HL-60 (cell line): Measurements from ENCODE around the gene EEF1AKMT2.

Source experiments
- DNase-seq, 2 experiments: peaks; one replicate each; pipeline ENCODE4 v3.0.0-alpha.2; 2010 to 2020; ENCODE audit warnings: low read depth in 1 of 2, low spot score in 1 of 2
- H3K27ac ChIP-seq: fragments of 250-450 bp; sonication (Bioruptor Pico); replicated peaks from 2 replicates; pipeline ENCODE4 v1.5.1; 2020; ENCODE audit warnings: mild to moderate bottlenecking, moderate library complexity
- H3K27me3 ChIP-seq: fragments of 250-450 bp; sonication (Bioruptor Pico); 2 replicates; pipeline ENCODE4 v1.5.1; 2021; ENCODE audit warnings: mild to moderate bottlenecking, moderate library complexity; ENCODE audit not compliant: insufficient read depth, poor library complexity, severe bottlenecking
- H3K4me3 ChIP-seq: replicated peaks from 2 replicates; pipeline ENCODE4 v1.5.1; 2011; ENCODE audit warnings: mild to moderate bottlenecking, control low read depth, low read length; ENCODE audit not compliant: insufficient read depth
- CTCF ChIP-seq: IDR thresholded peaks from one replicate; pipeline ENCODE4 v1.5.1; 2011; ENCODE audit warnings: low read length, control low read depth, inconsistent platforms; ENCODE audit not compliant: insufficient read depth
- GABPA ChIP-seq: IDR thresholded peaks from 2 replicates; pipeline ENCODE4 v1.6.1; 2012; ENCODE audit warnings: low read depth
- POLR2AphosphoS5 ChIP-seq: IDR thresholded peaks from 2 replicates; pipeline ENCODE4 v1.6.1; 2012; ENCODE audit warnings: low read depth
- SPI1 ChIP-seq: IDR thresholded peaks from 2 replicates; pipeline ENCODE4 v1.6.1; 2012; ENCODE audit warnings: low read depth, mild to moderate bottlenecking, borderline replicate concordance
- TF ChIP-seq, protein P1 (sequence below): IDR thresholded peaks from 2 replicates; pipeline ENCODE4 v1.6.1; 2012; ENCODE audit warnings: low read depth; ENCODE audit not compliant: insufficient replicate concordance

The EEF1AKMT2 gene

DNA sequence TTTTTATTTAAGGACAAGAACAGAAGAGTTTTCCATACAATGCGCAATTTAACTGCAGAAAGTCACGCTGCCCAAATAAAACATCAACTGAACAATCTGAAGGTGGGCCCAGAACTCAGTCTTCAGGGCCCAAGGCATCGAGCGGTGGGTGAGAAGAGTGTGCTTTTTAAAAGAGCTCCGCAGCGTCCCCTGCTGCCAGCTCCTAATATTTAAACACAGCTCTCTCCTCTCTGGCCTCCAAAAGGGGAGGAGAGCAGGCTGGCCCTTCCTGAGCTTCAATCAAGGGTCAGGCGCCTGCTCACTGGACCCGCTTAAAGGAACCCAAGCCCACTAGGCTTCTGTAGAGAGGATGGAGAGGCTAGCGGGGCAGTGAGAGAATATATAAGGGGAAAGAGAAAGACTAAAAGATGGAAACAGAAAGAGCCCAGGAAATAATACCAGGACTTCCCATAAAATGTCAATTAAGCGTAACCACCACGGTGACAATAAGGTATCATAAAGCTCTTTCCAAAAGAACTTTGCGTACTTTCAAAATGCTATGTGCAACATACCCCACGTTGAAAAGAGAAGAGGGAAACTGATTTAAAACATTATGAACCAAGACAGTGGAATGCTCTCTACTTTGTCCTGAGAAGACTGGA lies 50.3 kb downstream of the EEF1AKMT2 start:
- Histone ChIP-seq H3K27ac (peak overlapping the region; percentile 84), H3K4me3 (no peak overlapping the region), H3K27me3 (no peaks in the 10 kb centered on the region)
- peak in 1 of 2 experiments; percentile 77 for DNase-seq
- TF ChIP-seq CTCF (peak; percentile 48), GABPA (no peak), POLR2AphosphoS5 (no peak), SPI1 (no peak)
- TF ChIP-seq, protein P1, sequence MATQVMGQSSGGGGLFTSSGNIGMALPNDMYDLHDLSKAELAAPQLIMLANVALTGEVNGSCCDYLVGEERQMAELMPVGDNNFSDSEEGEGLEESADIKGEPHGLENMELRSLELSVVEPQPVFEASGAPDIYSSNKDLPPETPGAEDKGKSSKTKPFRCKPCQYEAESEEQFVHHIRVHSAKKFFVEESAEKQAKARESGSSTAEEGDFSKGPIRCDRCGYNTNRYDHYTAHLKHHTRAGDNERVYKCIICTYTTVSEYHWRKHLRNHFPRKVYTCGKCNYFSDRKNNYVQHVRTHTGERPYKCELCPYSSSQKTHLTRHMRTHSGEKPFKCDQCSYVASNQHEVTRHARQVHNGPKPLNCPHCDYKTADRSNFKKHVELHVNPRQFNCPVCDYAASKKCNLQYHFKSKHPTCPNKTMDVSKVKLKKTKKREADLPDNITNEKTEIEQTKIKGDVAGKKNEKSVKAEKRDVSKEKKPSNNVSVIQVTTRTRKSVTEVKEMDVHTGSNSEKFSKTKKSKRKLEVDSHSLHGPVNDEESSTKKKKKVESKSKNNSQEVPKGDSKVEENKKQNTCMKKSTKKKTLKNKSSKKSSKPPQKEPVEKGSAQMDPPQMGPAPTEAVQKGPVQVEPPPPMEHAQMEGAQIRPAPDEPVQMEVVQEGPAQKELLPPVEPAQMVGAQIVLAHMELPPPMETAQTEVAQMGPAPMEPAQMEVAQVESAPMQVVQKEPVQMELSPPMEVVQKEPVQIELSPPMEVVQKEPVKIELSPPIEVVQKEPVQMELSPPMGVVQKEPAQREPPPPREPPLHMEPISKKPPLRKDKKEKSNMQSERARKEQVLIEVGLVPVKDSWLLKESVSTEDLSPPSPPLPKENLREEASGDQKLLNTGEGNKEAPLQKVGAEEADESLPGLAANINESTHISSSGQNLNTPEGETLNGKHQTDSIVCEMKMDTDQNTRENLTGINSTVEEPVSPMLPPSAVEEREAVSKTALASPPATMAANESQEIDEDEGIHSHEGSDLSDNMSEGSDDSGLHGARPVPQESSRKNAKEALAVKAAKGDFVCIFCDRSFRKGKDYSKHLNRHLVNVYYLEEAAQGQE, result no peak

DNA sequence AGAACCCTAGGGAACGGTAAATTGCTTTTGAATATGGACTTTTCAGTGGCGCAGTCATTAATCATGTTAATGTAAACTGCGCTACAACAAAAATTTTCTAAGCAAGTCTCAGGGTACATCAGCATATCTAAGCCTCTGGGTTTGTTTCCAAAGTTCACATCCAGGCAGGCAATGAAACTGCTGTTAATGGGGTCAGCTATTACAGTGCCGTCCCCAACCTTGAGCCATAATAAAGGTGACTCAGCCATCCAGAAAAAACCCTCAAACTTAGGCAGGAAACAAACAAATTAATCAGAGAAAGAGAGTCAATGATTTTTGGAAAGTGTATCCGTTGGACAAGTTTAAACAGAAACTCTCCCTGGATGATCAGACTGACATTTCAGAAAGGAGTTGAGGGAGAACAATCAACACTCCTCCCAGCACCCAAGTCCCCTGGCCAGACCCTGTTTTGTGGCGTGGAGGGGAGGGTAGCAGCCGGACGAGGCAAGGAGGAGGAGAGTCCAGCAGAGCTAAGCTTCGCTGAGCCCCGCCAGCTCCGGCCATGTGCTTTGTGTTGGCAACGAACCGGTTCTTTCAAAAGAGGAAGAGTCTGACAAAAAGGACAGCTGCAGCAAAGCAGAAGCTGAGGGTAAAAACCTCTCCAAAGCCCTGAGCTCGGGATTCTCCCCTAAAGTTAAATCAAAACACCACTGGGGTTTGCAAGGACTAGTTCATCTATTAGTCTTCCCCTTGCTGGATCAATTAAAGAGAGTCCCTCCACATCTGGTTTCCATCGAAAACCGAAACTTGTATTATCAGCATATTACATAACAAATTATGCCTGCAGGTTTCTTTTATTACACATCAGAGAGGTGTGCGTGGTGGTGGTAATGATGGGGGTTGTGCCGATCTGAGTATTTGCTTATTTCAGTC lies 51.1 kb downstream of the EEF1AKMT2 start:
- H3K27ac ChIP-seq, result peak overlapping the region; percentile 84
- peak in 1 of 2 experiments; percentile 84 for DNase-seq
- TF ChIP-seq CTCF (no peak), POLR2AphosphoS5 (0 out of 2 replicates have a peak, but pooled peaks have one; percentile 38), SPI1 (peak; percentile 93), GABPA (no peak)
- TF ChIP-seq, protein P1, result no peak
- no peak overlapping the region for H3K4me3 ChIP-seq
- no peaks in the 10 kb centered on the region for H3K27me3 ChIP-seq

- no peak for DNase-seq
- no peak for TF ChIP-seq SPI1
- no peak for TF ChIP-seq CTCF
- TF ChIP-seq, protein P1, result no peak
- no peak for TF ChIP-seq POLR2AphosphoS5
- no peak for TF ChIP-seq GABPA
- Histone ChIP-seq H3K4me3 (no peak overlapping the region), H3K27ac (peak overlapping the region; percentile 84), H3K27me3 (no peaks in the 10 kb centered on the region)
Observed at GRCh38 chr10:124739986-124740368, 51.7 kb downstream of the EEF1AKMT2 start.
